HK-2 (cell line): ENCODE data around the gene SARM1.

Source experiments
- DNase-seq: peaks from one replicate; pipeline ENCODE4 v3.0.0-alpha.2; 2018; ENCODE audit not compliant: unreplicated experiment

SARM1 gene

GRCh38 chr17:28395968-28396367, 24.5 kb downstream of the SARM1 start:
- no peak for DNase-seq

DNA sequence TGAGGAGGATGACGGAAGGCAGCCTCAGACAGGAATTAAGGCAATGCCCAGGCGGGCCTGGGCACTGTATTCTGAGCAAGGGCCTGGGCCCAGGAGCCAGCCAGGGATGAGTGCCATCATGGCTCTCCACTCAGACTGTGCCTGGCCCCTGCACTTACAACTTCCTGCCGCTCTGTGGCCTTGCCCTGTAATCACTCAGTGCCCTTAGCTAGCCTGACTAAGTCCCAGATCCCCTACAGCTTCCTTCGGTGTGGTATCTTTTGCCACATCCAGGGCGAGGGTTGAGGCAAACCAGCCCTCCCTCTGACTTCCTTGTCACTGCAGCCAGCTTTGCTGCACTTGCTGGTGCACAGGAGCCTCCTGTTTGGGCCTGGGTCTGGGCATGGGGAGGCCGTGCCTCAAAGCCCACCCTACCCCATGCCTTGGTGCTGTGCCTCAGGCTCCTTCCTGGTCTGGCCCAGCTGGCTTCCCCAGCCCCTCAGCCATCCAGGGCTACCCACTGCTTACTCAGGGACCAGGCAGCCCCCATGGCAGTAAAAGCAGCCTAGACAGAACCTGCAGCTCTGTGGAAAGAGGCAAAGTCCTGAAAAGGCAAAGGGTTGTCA, 25.2 kb downstream of the SARM1 start:
- no peak for DNase-seq

DNA sequence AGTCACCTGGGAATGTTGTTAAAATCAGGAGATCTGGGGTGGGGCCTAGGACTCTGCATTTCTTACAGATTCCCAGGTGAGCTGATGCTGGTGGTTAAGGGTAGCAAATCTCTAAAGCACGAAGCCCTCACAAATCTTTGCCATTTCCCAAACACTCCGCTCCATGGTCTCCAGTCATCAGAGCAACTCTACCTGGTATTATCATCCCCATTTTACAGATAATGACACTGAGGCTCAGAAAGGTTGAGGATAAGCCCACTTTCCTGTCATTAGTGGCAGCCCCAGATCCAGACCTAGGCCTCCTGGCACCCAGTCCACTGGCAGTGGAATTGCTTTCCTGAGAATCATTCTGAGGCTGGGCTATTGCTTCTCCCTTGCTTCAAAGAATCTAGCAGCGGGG, 25.8 kb downstream of the SARM1 start:
- no peak for DNase-seq

DNA sequence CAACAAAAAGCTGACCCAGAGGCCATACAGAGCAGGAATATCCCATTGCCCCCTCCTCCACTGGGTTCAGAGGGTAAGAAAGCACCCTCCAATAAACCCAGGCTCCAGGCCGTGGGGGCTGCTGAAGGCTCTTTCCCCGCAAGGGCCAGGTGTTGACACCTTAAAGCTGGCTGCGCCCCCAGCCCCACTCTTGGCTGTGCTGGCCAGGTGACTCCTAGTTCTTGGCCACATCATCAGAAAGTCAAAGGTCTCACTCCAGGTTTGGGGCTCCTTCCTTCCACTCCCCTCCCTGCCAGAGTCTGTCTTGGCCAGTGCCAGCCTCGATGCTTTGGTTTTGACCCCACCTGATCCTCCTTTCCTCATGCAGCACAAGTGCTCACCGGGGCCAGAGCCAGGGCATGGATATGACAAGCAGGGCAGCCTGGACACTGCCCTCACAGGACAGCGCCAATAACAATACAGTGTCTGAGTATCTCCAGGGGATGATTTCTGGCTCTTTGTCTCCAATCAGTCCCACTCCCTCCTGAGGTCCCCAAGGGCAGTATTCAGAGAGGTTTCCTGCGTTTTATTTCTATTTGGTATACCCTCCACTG, 26.3 kb downstream of the SARM1 start:
- DNase-seq = no peak

DNA sequence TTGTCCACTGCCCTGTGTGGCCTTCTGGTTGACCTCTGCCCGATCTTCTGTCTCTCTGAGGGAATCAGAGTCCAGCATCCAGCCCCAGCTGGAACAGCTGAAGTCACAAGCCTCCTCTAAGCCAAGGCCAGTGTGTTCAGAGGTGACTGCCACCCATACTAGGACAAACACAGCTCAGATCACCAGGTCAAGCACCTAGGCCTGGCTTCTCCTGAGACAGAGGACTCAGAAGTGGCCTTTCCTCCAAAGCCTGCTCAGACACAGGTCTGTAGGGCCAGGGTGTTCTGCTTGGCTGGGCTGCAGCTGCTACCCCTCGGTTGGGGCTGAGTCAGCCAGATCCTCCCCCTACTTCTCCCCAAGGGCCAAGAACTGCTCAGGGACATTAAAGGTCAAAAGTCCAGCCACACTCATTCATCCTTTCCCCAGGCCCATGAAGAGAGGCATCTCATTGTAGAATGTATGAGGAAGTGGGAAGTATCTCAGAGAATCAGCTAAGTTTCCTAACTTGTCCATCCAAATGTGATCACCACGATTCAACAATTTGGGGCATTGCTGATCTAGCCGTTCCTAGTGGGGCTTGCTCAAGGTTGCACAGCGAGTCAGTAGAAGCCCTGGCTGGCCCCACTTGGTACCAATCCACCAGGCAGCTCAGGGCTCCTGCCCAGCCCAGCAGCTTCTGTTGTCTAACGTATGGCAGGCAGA, 26.9 kb downstream of the SARM1 start:
- DNase-seq = peak; percentile 59

DNA sequence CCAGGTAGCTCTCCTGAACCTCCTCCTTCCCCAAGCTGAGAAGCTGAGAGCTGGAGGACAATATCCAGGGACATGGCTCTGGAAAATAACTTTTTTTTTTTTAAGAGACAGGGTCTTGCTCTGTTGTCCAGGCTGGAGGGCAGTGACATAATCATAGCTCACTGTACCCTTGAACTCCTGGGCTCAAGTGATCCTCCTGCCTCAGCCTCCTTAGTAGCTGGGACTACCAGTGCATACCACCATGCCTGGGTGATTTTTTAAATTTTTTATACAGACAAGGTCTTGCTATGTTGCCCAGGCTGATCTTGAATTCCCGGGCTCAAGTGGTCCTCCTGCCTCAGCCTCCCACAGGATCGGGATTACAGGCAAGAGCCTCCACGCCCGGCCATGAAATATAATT, 28.3 kb downstream of the SARM1 start:
- DNase-seq = no peak

DNA sequence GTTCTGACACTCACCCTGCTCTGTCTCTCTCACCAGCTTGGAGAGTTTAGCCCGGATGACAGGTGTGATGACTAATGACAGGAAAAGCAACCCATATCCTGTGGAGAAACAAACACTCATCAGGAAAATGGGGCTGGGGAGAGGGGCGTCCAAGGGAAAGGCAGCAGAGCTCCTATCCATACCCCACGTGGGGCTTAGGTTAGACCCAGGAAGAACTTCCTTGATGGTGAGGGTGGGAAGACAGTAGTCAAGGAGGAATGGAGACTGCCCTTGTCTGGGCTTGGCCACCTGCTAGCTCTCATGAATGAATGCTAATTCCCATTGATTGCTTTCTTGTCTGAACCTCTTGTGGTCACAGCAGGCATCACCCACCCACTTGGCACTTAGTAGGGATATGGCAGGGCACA, 30.7 kb downstream of the SARM1 start:
- no peak for DNase-seq

GRCh38 chr17:28402844-28403243, 31.4 kb downstream of the SARM1 start:
- no peak for DNase-seq

DNA sequence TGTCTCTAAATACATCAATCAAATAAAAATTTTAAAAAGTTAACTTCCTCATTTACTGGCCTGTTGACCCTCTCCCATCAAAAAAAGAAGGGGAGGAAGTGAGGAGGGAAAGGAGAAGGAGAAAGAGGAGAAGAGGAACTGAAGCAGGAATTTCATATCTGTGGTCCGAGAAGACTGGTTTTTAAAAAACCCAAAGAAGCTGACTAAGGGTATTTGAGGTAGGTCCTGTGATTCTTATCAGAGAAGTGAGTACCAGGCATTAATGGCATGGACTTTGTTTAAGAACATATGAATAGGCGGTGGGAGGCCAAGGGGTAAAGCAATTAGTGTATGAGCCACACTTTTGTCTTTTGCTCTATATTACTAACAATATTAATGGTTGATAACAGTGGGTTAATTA, 32.5 kb downstream of the SARM1 start:
- DNase-seq = no peak

GRCh38 chr17:28404461-28404811, 32.9 kb downstream of the SARM1 start:
- DNase-seq = no peak

DNA sequence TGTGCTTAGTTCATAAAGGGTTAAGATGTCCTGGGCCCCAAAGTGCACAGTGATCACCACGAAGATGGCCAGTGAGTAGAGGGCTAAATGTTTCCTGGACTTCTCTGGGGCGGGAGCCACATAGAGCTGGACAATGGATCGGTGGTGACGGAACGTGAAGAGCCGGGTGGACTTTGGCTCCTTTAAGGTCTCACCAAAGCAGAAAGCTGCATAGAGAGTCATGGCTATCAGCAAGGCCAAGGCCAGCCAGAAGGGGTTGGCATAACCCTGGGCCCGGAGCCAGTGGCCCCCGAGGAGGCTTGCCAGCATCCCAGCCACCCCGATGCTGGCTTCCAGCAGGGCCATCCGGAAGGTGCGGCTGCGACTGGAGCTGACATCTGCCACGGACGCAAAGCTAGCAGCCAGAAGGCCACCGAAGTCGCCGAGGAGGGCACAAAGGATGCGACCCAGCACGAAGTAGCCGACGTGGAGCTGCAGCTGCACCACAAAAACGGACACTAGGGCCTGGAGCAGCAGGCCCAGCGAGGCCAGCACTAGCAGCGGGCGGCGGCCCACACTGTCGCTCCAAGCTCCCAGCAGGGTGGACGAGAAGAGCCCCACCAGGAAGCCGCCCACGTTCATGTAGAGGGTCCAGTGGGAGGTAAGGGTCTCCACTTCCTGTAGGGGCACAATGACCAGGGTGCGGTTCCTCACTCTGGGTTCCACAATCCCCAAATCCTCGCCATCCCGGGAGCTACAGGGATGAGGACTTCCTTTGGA, 33.5 kb downstream of the SARM1 start:
- DNase-seq = no peak

DNA sequence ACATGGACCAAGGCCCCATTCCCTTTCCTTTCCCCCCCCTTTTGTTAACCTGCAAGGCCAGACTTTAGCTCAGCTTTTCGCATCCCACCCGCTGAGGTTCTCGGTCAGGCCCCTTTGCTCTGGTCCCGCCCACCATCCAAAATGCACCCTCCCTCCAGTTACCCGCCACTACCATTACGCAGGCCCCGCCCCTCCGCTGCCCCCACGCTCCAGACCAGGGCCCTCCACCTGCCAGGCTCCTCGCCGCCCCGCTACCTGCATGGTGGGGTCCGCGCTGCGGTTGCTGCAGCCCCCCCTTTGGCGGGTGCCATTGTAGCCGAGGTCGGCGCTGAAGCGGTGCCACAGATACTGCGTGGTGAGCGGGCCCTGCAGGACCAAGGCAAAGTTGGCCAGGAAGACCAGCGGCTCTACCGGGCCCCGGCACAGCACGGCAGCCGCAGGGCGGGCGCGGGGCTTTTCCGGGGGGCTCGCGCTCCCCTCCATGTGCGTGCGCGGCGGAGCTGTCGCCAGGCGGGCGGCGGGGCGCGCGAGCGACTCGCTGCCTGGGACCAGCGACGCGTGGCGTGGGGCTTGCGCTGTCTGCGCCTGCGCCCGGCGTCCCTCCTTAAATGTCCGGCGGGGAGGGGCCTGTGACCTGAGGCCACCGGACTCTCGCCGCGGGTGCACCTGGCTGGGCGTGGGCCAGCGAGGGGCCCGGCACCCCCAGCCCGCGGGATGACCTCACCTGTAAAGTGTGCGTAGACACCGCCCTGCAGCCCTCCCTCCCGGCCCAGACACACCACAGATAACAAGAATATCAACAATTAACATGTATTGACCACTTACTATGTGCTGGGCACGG, 34.4 kb downstream of the SARM1 start, which contains the start of gene SLC46A1:
Gene SLC46A1 (minus strand): TSS at position 581 of the 841 bp plus-strand sequence. CDS start 98 bp downstream, at position 483.
- peak; percentile 57 for DNase-seq

DNA sequence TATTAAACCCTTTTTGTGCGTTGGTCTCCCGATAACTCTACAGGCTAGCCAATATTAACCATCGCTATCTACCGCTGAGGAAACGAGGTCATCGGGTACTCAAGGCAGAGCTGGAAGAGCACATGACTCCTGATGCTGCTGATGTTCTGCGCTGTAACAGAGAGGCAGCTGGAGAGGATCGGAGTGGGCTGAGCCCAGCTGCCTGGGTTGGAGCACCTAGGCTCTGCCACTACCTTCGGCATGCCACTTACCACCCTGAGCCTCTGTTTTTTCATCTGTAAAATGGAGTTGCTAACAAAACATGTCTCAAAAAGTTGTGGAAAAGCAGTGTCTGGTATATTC, 35.0 kb downstream of the SARM1 start:
- no peak for DNase-seq

GRCh38 chr17:28407130-28407973, 35.9 kb downstream of the SARM1 start:
- no peak for DNase-seq

DNA sequence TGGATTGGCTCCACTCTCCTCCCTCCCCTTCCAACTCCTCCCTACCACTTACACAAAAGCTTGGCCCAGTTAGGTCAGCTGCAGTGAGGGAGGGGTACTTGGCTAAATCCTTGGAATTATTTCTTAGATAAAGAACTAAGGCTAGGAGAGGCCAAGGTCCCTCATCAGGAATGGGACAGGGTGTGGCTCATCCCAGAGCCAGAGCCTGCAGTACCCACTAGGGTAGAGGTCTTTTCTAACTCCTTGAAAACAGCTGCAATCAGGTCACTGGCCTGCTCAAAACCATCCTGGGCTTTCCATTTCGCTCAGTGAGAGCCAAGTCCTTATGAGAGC, 36.4 kb downstream of the SARM1 start:
- DNase-seq = no peak

GRCh38 chr17:28412099-28412498, 40.6 kb downstream of the SARM1 start:
- DNase-seq = no peak

DNA sequence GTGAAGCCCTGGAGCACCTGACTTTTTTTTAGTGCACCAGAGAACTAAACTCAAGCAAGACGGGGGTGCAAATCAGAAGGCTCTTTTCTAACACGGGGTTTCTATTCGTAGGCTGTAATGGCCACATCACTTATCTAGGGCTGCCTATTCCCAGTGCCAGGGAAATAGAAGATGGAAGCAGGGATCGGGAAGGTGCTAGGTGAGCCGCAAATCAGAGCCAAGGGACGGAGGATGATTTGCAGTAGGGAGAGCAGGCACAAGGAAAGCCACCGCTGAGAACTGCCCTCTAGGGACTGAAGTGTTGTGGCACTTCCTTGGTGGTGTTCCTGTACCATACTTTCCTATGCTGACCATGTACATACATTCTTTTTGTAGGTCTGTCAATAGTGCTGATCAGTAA, 42.3 kb downstream of the SARM1 start:
- DNase-seq = no peak

GRCh38 chr17:28415886-28416285, 44.4 kb downstream of the SARM1 start:
- no peak for DNase-seq

- DNase-seq = peak; percentile 47
Observed at GRCh38 chr17:28416703-28417311, 45.3 kb downstream of the SARM1 start.

- DNase-seq = no peak
Observed at GRCh38 chr17:28421787-28422305, 50.4 kb downstream of the SARM1 start.
